GM13977 (cell line): ENCODE data around the gene E2F6.
A peak's percentile ranks its signal among the peaks of the same experiment; 100 is the strongest.

Source experiments
- DNase-seq: peaks from one replicate; pipeline ENCODE4 v3.0.0; 2012; ENCODE audit warnings: low spot score
- in situ Hi-C: fragments of 300-500 bp; cut with MboI; formaldehyde crosslinking; loops from one replicate; pipeline ENCODE4 v1.12.0; 2022; ENCODE audit warnings: low sequenced_read_pairs, low pct_unique_long_range_greater_than_20kb, mixed read lengths, inconsistent platforms; ENCODE audit not compliant: unreplicated experiment
- TF ChIP-seq, protein P1 (sequence below): IDR thresholded peaks from 2 replicates; pipeline ENCODE4 v1.5.1; 2012; ENCODE audit warnings: mild to moderate bottlenecking, control low read depth; ENCODE audit not compliant: insufficient read depth; ENCODE audit errors: extremely low read depth, missing control alignments

The E2F6 gene

DNA sequence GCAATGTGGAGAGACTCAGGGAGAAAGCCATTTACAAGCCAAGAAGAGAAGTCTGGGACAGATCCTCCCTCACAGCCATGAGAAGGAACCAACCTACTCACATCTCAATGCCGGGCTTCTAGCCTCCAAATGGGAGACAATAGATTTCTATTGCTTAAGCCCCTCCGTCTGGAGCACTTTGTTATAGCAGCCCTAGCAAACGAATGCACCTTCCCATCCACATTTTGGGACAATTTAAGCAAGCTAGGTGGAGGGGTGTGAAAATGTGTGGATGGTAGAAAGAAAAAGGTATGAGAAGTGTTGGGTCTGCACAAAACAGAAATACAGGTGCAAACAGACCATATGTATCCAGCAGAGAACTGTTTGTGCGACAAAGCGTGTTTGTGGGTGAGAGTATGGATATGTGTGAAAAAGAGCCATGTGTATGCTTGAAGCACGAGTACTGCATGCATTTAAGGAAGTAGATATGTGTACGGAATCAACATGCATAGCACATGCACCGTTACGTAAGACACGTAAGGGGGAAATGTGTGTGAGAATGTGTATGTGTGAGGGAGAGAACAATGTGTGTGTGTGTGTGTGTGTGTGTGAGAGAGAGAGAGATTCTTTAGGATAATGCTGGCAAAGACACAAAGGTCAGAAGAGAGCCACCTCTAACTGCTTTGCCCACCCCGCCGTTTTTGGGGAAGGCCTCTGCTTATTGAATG, 13.1 kb upstream of the E2F6 start:
- DNase-seq, result no peak
- TF ChIP-seq, protein P1, sequence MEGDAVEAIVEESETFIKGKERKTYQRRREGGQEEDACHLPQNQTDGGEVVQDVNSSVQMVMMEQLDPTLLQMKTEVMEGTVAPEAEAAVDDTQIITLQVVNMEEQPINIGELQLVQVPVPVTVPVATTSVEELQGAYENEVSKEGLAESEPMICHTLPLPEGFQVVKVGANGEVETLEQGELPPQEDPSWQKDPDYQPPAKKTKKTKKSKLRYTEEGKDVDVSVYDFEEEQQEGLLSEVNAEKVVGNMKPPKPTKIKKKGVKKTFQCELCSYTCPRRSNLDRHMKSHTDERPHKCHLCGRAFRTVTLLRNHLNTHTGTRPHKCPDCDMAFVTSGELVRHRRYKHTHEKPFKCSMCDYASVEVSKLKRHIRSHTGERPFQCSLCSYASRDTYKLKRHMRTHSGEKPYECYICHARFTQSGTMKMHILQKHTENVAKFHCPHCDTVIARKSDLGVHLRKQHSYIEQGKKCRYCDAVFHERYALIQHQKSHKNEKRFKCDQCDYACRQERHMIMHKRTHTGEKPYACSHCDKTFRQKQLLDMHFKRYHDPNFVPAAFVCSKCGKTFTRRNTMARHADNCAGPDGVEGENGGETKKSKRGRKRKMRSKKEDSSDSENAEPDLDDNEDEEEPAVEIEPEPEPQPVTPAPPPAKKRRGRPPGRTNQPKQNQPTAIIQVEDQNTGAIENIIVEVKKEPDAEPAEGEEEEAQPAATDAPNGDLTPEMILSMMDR, result no peak
- in situ Hi-C loops, result loop anchor here (5.0 to 25.0 kb wide), 2 partner anchors 103 to 1533 kb away; no protein-coding TSS in a partner anchor

- peak; percentile 72 for DNase-seq
- in situ Hi-C loops, result loop anchor here (5.0 to 25.0 kb wide), 2 partner anchors 104 to 1534 kb away; no protein-coding TSS in a partner anchor
- TF ChIP-seq, protein P1, result peak; percentile 86
Observed at GRCh38 chr2:11477994-11478393, 12.0 kb upstream of the E2F6 start.

- no peak for DNase-seq
- in situ Hi-C loops, result no loop called here
- TF ChIP-seq, protein P1, result no peak
Observed at GRCh38 chr2:11473659-11474433, 7.9 kb upstream of the E2F6 start.

GRCh38 chr2:11467749-11468148, 1.8 kb upstream of the E2F6 start:
- TF ChIP-seq, protein P1, result no peak
- no peak for DNase-seq
- in situ Hi-C loops, result no loop called here

DNA sequence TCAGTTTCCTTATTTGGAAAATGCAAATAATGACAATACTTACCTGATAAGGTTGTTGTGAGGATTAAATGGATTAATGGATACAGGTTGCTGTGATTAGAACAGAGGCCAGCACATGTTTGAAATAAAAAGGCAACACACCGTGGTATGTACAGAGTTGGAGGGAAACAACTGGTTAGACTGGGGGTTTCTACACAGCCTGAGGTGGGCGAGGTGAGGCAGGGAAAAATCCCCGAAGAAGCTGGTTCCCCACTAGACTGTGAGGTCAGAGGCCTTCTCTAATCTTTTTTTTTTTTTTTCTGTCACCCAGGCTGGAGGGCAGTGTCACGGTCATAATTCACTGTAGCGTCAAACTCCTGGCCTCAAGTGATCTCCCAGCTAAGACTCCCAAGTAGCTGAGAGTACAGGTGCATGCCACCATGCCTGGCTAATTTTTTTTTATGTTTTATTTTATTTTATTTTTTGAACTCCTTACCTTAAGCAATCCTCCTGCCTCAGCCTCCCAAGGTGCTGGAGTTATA, 1.2 kb upstream of the E2F6 start:
- DNase-seq, result no peak
- in situ Hi-C loops, result no loop called here
- TF ChIP-seq, protein P1, result no peak

DNA sequence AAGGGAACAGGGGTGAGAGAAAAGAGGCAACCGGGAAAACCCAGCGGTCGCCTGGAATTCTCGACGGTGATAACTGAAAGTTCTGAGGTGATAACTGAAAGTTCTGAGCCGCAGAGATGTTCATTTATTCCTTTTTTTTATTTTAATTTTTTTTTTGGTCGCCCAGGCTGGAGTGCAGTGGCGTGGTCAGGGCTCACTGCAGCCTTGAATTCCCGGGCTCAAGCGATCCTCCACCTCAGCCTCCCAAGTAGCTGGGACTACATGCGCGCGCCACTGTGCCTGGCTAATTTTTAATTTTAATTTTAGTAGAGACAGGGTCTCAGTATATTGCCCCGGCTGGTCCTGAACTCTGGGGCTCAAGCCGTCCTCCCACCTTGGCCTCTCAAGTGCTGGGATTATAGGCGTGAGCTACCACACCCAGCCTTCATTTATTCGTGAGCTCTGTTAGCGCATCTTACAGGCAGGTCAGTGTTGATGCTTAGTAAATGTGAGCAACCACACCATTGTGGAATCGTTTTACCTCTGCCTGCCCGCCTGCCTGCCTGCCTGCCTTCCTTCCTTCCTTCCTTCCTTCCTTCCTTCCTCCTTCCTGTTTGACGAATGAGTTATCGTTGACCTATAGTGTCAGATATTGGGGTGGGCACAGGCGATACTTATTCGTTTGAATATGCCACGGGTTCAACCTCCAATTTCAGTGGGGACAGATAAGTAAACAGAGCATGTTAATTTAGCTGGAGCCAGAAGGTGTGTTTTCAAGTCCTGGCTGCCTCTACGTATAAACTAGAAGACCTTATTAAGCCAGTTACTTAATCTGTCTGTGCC, 557 bp upstream of the E2F6 start:
- DNase-seq, result no peak
- in situ Hi-C loops, result no loop called here
- TF ChIP-seq, protein P1, result no peak
